BE2C (cell line): ENCODE results near the gene TSPAN18.
"Not testable (repeated sequence)": the region's sequence is repeated elsewhere in the genome, so short reads cannot be mapped to it uniquely, and the experiment has no call there.

ENCODE experiments used
- DNase-seq: peaks from one replicate; pipeline ENCODE4 v3.0.0-alpha.2; 2020
- H3K27me3 ChIP-seq: fragments of 250-450 bp; sonication (Bioruptor Pico); 2 replicates; pipeline ENCODE4 v1.5.1; 2020; ENCODE audit warnings: mild to moderate bottlenecking
- H3K36me3 ChIP-seq: fragments of 250-450 bp; sonication (Bioruptor Pico); 2 replicates; pipeline ENCODE4 v1.5.1; 2020; ENCODE audit warnings: mild to moderate bottlenecking
- H3K4me1 ChIP-seq: fragments of 250-450 bp; sonication (Bioruptor Pico); 2 replicates; pipeline ENCODE4 v1.5.1; 2020
- H3K4me3 ChIP-seq: 2 replicates; pipeline ENCODE4 v1.5.1; 2011; ENCODE audit warnings: low read depth, low read length
- H3K9me3 ChIP-seq: fragments of 250-450 bp; sonication (Bioruptor Pico); 2 replicates; pipeline ENCODE4 v1.5.1; 2020
- CTCF ChIP-seq: IDR thresholded peaks from 2 replicates; pipeline ENCODE4 v1.5.1; 2012; ENCODE audit warnings: mild to moderate bottlenecking, low read depth, low read length

The TSPAN18 gene

GRCh38 chr11:44868021-44868420 lies 141.3 kb downstream of the TSPAN18 start:
- Histone ChIP-seq H3K36me3 (no peaks in the 10 kb centered on the region), H3K4me3 (no peak overlapping the region), H3K27me3 (no peaks in the 10 kb centered on the region), H3K9me3 (no peaks in the 10 kb centered on the region), H3K4me1 (no peaks in the 10 kb centered on the region; the same call in 1 of the 2 replicates)
- no peak for DNase-seq
- no peak for TF ChIP-seq CTCF

GRCh38 chr11:44868455-44869421 lies 142.0 kb downstream of the TSPAN18 start:
- H3K36me3 ChIP-seq = no peaks in the 10 kb centered on the region
- no peak for TF ChIP-seq CTCF
- H3K9me3 ChIP-seq = no peaks in the 10 kb centered on the region
- DNase-seq = no peak
- no peaks in the 10 kb centered on the region for H3K27me3 ChIP-seq
- H3K4me3 ChIP-seq = no peak overlapping the region
- H3K4me1 ChIP-seq = no peaks in the 10 kb centered on the region; the same call in 1 of the 2 replicates

GRCh38 chr11:44870181-44870580 lies 143.4 kb downstream of the TSPAN18 start:
- H3K4me1 ChIP-seq = no peaks in the 10 kb centered on the region
- H3K9me3 ChIP-seq = no peaks in the 10 kb centered on the region
- no peak overlapping the region for H3K4me3 ChIP-seq
- H3K36me3 ChIP-seq = no peaks in the 10 kb centered on the region
- TF ChIP-seq CTCF = no peak
- no peak for DNase-seq
- no peaks in the 10 kb centered on the region for H3K27me3 ChIP-seq

GRCh38 chr11:44870615-44871176 lies 143.9 kb downstream of the TSPAN18 start:
- TF ChIP-seq CTCF = no peak
- Histone ChIP-seq H3K4me3 (no peak overlapping the region), H3K36me3 (no peaks in the 10 kb centered on the region)

GRCh38 chr11:44871682-44872081 lies 144.9 kb downstream of the TSPAN18 start:
- DNase-seq, H3K36me3 ChIP-seq, H3K4me3 ChIP-seq, H3K9me3 ChIP-seq, H3K27me3 ChIP-seq, H3K4me1 ChIP-seq: not testable (repeated sequence)

More at GRCh38 chr11:44870615-44871176, 143.9 kb downstream of the TSPAN18 start:
- no peaks in the 10 kb centered on the region for H3K27me3 ChIP-seq
- H3K9me3 ChIP-seq = no peaks in the 10 kb centered on the region
- no peaks in the 10 kb centered on the region for H3K4me1 ChIP-seq
- DNase-seq = no peak

- TF ChIP-seq CTCF = no peak
- no peak for DNase-seq
- Histone ChIP-seq H3K9me3 (no peaks in the 10 kb centered on the region), H3K4me1 (no peaks in the 10 kb centered on the region), H3K4me3 (no peak overlapping the region), H3K27me3 (no peaks in the 10 kb centered on the region), H3K36me3 (no peaks in the 10 kb centered on the region)
These were observed 145.8 kb downstream of the TSPAN18 start for GRCh38 chr11:44872556-44872955.
